NCI-H526 (cell line): ENCODE data around the gene TMEM167A.
A peak's percentile ranks its signal among the peaks of the same experiment; 100 is the strongest.
"Not testable (repeated sequence)": the region's sequence is repeated elsewhere in the genome, so short reads cannot be mapped to it uniquely, and the experiment has no call there.

Experiments
- DNase-seq, 2 experiments: peaks; one replicate each; lab custom pipeline; 2025; lab: John Stamatoyannopoulos, UW

TMEM167A gene

GRCh38 chr5:83090169-83090568 is 13.0 kb upstream of the TMEM167A start:
- DNase-seq = no peak

GRCh38 chr5:83085106-83085505 is 7.9 kb upstream of the TMEM167A start:
- no peak for DNase-seq

GRCh38 chr5:83084336-83084735 is 7.1 kb upstream of the TMEM167A start:
- DNase-seq = no peak

DNA sequence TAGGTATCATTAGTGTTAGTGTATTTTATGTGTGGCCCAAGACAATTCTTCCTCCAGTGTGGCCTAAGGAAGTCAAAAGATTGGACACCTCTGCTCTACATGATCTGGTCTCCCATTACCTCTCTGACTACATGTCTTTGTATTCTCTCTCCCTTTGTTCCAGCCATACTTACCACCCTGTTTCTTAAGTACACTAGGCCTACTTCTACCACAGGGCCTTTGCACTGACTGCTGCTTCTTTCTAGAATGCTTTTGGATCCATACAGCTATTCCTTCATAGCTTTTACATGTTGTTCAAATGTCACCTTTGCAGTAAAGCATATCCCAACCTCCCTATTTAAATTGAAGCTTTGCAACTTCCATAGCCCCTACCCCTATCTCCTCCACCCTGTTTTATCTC is 5.6 kb upstream of the TMEM167A start:
- DNase-seq = no peak

DNA sequence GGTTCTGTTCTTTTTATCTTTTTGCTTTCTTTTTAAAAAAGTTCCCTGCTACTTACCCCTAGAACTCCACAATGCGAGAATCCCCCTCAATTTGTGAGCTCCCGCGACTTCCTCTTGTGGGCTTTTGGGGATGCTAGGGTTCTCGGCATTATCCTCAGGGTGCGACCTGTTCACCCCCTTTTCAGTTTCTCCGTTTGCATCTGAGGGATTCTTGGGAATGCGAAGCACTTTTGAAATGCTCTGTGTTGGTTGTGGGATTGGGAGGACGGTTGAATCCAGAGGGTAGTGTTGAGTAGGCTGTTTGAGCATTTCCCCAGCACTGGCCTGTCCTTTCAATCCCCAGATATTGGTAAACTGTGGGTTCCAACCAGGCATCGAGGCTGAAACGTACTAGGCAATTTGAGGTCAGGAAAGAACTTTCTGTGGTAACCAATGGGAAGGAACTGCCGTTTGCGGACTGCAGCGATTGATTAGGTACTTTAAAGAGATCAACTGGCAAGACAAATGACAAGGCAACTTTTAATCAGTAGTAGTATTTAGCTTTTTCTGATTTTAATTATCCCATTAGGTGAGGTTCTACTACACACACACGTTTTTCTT is 568 bp upstream of the TMEM167A start:
- peak in 1 of 2 experiments; percentile 16 for DNase-seq

GRCh38 chr5:83072966-83073365 is 4.2 kb downstream of the TMEM167A start:
- DNase-seq = no peak

DNA sequence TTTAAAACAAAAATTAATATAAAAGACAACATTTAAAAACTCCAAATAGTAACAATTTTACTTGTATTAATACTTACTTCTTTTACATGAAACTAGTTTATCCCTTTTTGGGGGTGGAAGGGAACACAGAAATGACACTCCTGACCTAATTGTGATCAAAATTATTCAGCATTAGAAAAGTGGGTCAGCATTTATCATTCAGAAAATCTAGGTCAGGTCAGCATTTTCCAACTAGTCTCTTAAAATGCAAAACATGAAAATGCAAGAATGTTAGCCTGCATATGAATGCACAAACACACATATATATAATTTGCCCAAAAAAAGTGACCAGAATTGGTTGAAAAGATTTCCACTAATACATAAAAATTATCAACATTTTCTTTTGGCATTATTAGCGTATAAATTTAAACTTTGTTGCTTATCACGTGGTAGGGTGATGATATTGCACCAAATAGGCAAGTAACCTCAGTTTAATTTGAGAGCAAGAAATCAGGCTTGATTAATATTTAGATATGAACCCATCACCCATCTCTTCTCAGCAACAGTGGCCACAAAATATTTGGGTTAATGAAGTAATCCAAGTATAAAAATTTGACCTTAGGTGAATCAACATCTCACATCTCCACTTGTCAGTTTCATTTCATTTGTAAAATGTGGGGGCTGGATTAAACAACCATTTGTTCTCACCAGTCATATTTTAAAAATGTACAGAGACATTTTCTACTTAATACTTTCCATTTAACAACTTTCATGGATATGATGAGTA is 5.7 kb downstream of the TMEM167A start:
- DNase-seq = no peak

DNA sequence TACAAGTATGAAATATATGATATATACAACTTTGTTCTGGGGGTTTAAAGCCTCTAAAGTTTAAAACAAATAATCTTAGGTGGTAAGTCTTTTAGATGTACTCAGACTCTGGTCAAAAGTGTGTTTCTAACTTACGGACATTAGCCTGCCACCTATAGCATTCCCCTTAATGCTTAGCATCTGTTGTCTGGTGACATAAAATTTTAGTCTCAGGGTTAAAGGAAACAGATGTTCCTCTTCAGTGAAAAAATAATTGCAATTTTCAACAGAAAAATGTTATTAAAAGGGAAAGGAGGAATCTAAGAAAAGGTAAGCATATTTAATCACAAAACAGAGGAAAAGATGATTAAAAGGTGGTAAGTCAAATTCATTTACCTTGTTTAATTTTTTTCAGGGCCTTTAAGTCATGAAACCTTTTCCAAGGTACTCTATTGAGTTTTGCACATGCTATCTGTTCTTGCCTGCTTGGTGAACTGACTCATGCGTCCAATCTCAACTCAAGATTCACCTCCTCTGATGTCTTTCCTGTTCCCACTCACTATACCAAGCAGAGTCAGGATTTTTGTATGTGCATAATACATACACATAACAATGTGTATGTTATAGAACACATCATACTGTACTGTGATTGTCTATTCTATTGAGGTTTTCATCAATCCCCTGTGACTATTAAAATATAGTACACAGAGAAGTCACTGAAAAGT is 7.9 kb downstream of the TMEM167A start:
- DNase-seq = no peak

DNA sequence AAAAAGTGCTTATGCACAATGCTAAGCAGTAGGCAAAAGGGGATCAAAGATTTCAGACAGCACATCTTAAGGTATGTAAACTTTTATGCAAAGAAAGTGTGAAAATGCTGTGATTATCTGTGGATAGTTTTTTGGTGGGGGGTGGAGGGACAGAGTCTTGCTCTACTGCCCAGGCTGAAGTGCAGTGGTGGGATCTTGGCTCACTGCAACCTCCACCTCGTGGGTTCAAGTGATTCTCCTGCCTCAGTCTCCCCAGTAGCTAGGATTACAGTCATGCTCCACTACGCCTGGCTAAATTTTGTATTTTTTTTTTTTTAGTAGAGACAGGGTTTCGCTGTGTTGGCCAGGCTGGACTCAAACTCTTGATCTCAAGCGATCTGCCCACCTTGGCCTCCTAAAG is 9.8 kb downstream of the TMEM167A start:
- not testable (repeated sequence) for DNase-seq

GRCh38 chr5:83066548-83067110 is 10.6 kb downstream of the TMEM167A start:
- no peak for DNase-seq

DNA sequence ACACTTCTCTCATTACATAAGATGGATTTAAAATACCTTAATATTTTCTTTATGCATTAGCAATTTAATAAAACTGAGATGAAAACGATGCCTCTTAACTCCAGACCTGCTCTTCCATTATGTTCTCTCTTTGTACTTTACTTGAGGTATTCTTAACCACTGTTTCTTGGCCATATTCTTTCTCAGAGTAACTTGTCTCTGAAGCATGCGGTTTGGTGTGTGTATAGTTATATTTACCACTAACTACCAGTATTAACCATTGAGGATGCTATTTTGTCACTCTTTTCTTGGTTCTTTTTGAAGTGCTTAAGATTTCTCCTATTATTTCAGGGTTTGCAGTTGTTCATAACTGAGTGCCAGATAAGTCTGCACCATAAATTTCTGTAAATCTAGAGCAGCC is 17.9 kb downstream of the TMEM167A start:
- DNase-seq = no peak

DNA sequence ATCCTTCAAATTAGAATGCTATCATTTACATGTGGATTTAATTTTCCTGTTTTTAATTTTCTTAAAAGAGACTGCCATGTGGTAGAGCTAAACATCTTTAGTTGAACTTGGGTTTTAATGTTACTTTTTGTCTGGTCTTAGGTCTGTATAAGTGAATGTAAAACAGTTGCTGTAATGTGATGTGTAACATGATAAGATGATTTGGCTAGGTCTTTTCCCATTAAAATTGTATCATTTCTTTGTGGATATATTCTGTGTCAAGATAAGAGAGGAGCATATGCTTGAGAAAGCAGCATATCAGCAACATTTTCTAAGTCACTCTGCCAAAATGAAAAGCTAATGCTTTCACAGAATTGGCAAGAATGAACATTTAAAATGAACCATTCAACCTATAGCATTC is 18.5 kb downstream of the TMEM167A start:
- no peak for DNase-seq

- DNase-seq = no peak
Observed at GRCh38 chr5:83055166-83055565, 22.0 kb downstream of the TMEM167A start.

GRCh38 chr5:83050723-83051340 is 26.4 kb downstream of the TMEM167A start:
- no peak for DNase-seq

DNA sequence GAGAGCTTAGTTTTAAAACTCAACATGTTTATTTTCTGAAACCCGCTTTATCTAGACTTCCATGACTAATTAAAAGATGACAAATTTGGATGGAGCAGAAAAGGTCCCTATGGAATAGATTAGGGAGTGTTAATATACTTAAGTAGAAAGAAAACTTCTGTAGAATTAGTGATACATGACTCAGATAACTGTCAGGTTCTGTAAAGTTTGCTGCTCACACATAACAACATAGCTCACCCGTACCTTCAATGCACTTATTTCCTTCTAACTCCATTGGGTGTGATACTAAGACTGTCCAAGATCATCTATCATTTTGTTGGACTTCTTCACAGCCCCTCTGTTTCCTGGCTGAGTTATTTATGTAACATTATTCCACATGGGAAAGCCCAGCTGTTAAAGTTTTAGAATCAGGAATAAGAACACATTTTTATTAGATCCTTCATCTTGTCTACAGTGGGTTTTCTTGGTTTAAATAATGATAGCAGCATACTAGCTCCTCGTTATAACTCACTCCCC is 27.8 kb downstream of the TMEM167A start:
- DNase-seq = no peak

GRCh38 chr5:83048811-83049210 is 28.4 kb downstream of the TMEM167A start:
- DNase-seq = no peak

DNA sequence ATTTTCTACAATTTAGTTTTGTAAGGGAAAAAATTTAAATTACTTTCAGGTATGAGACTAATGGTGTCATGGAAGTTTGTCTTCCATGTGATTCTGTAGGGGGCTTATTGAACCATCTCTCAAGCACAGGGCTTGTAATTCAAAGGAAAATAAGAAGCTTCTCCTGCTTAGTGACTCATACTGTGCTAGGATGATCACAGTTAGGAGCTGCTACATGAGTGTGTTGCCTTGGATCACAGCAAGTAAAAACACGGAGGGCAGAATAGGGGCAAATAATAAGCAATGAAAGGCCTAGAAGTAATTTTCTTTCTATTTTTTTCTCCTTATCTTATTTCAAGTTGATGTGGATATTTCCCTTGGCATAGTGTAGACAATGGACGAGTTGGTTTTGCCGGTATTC is 28.9 kb downstream of the TMEM167A start:
- no peak for DNase-seq

- no peak for DNase-seq
Observed at GRCh38 chr5:83044926-83045325, 32.3 kb downstream of the TMEM167A start.

DNA sequence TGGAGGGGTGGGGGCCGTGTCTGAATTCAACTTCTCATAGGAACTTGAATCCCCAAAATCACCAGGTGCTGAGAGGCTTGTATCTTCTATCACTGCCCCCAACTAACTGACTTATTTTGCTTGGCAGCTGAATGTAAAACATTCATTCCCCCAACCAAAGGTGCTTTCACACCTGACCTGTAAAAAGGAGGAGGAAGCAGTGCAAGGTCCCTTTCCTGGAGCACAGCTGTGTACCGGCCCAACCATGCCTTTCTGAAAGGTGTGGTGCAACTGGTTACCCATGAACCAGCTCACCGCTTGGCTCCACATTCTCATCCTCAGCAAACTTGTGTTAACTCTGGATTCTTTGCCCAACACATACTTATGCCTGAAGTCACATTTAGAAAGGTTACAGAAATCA is 34.7 kb downstream of the TMEM167A start:
- DNase-seq = no peak

- DNase-seq = no peak
Observed at GRCh38 chr5:83038924-83039323, 38.3 kb downstream of the TMEM167A start.

DNA sequence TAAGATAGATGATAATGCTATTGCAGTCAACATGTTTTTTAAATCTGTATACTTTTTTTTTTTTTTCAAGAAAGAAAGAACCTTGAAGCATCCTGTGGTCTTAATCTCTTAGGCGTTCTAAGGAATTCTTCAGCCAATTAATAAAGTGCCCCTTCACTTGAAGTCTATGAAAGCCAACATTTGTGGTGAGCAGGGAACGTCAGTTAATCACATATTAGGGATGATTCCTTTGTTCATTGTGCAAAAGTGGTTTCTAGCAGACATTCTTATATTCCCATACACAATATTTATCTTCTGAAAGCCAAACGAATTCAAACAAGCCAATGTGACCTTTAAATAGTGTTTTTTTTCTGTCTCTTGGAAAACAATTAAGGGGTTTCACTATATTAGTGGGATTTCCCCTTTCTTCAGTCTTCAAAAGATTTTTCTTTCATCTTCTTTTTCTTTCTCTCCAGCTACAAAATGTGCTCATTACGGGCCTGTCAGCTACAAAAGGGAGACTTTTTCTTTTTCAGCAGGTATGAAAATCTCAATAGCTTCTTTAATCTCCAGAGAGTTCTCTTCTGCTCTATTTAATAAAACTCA is 40.1 kb downstream of the TMEM167A start:
- DNase-seq = no peak
